HG02970 (cell line): Measurements from ENCODE around the gene COL4A2.

Experiments used
- ATAC-seq: cut with Tn5 transposase; IDR thresholded peaks from one replicate; pipeline ENCODE4 v1.9.1; 2021; ENCODE audit warnings: mild to moderate bottlenecking, moderate library complexity, moderate number of reproducible peaks; ENCODE audit not compliant: unreplicated experiment, low FRiP score

COL4A2 gene

GRCh38 chr13:110396476-110396875 is 89.4 kb downstream of the COL4A2 start:
- ATAC-seq: no peak

- ATAC-seq: no peak
Observed at GRCh38 chr13:110396913-110397381, 89.9 kb downstream of the COL4A2 start.

- no peak for ATAC-seq
Observed at GRCh38 chr13:110397436-110398115, 90.5 kb downstream of the COL4A2 start.

GRCh38 chr13:110398564-110399507 is 91.8 kb downstream of the COL4A2 start:
- ATAC-seq: no peak

GRCh38 chr13:110399801-110400200 is 92.7 kb downstream of the COL4A2 start:
- no peak for ATAC-seq

GRCh38 chr13:110400786-110401533 is 93.9 kb downstream of the COL4A2 start:
- no peak for ATAC-seq

GRCh38 chr13:110402299-110403069 is 95.4 kb downstream of the COL4A2 start:
- ATAC-seq: no peak

- ATAC-seq: no peak
Observed at GRCh38 chr13:110403315-110403714, 96.2 kb downstream of the COL4A2 start.

GRCh38 chr13:110403721-110404120 is 96.6 kb downstream of the COL4A2 start:
- no peak for ATAC-seq

- no peak for ATAC-seq
Observed at GRCh38 chr13:110404321-110404720, 97.2 kb downstream of the COL4A2 start.

GRCh38 chr13:110405597-110406450 is 98.7 kb downstream of the COL4A2 start:
- no peak for ATAC-seq

- ATAC-seq: no peak
Observed at GRCh38 chr13:110407021-110407420, 99.9 kb downstream of the COL4A2 start.

GRCh38 chr13:110407531-110407930 is 100.4 kb downstream of the COL4A2 start:
- ATAC-seq: no peak

- no peak for ATAC-seq
Observed at GRCh38 chr13:110408286-110408685, 101.2 kb downstream of the COL4A2 start.

- ATAC-seq: no peak
Observed at GRCh38 chr13:110409581-110409992, 102.5 kb downstream of the COL4A2 start.

- ATAC-seq: no peak
Observed at GRCh38 chr13:110410000-110410399, 102.9 kb downstream of the COL4A2 start.

GRCh38 chr13:110410936-110411687 is 104.0 kb downstream of the COL4A2 start:
- ATAC-seq: no peak

GRCh38 chr13:110411688-110412059 is 104.6 kb downstream of the COL4A2 start:
- no peak for ATAC-seq
